ENCODE measurements around the gene ACTL6B. TPM values are rescaled to one million over a fixed set of nuclear protein-coding genes. Genes with fewer than 3 reads are reported as not detected.
"Not testable (repeated sequence)": the region's sequence is repeated elsewhere in the genome, so short reads cannot be mapped to it uniquely, and the experiment has no call there.

Gene ACTL6B
- polyA plus RNA-seq (2012; ENCODE audit: low read depth, missing spikeins) = not detected

- TF ChIP-seq POU2F2 (IDR thresholded peaks at IDR 0.05; ENCODE audit: low read depth, low read length) (no peak), PAX5 (IDR thresholded peaks at IDR 0.05; ENCODE audit: insufficient read depth, low read length, severe bottlenecking) (no peak), TAF1 (IDR thresholded peaks at IDR 0.05; ENCODE audit: low read depth, low read length) (no peak), POLR2AphosphoS5 (IDR thresholded peaks at IDR 0.05; ENCODE audit: low read depth, low read length) (no peak), SPI1 (IDR thresholded peaks at IDR 0.05; ENCODE audit: low read depth, low read length) (no peak), POLR2A (IDR thresholded peaks at IDR 0.05; ENCODE audit: low read depth, low read length) (no peak)
- DNase-seq (ENCODE audit: insufficient read length, low spot score) (no peak), FAIRE-seq (no peak)
Observed at GRCh38 chr7:100655908-100656674, at the start of gene ACTL6B. TSS of gene ACTL6B (minus strand) at chr7:100656448. CDS start at chr7:100656354, 94 bp downstream.

- peak; percentile 90 for FAIRE-seq
- TF ChIP-seq POLR2AphosphoS5 (IDR thresholded peaks at IDR 0.05; ENCODE audit: low read depth, low read length) (no peak; the same call in 1 of the 2 replicates), POU2F2 (IDR thresholded peaks at IDR 0.05; ENCODE audit: low read depth, low read length) (peak; percentile 43; the same call in 1 of the 2 replicates), PAX5 (IDR thresholded peaks at IDR 0.05; ENCODE audit: insufficient read depth, low read length, severe bottlenecking) (no peak)
- DNase-seq (ENCODE audit: insufficient read length, low spot score) = peak; percentile 87
Observed at GRCh38 chr7:100705320-100705752, 49.1 kb upstream of the ACTL6B start.

- not testable (repeated sequence) for FAIRE-seq; DNase-seq (ENCODE audit: insufficient read length, low spot score)
Observed at GRCh38 chr7:100701089-100701488, 44.8 kb upstream of the ACTL6B start.

- FAIRE-seq = no peak
- no peak for DNase-seq (ENCODE audit: insufficient read length, low spot score)
- no peak for TF ChIP-seq POLR2AphosphoS5 (IDR thresholded peaks at IDR 0.05; ENCODE audit: low read depth, low read length)
- TF ChIP-seq POLR2A (IDR thresholded peaks at IDR 0.05; ENCODE audit: low read depth, low read length) = no peak
- no peak for TF ChIP-seq TAF1 (IDR thresholded peaks at IDR 0.05; ENCODE audit: low read depth, low read length)
- TF ChIP-seq PAX5 (IDR thresholded peaks at IDR 0.05; ENCODE audit: insufficient read depth, low read length, severe bottlenecking) = no peak
- TF ChIP-seq SPI1 (IDR thresholded peaks at IDR 0.05; ENCODE audit: low read depth, low read length) = no peak
- TF ChIP-seq POU2F2 (IDR thresholded peaks at IDR 0.05; ENCODE audit: low read depth, low read length) = no peak
Observed at GRCh38 chr7:100699018-100699417, 42.8 kb upstream of the ACTL6B start.

GRCh38 chr7:100696123-100696521 is 39.9 kb upstream of the ACTL6B start:
- TF ChIP-seq POLR2A (IDR thresholded peaks at IDR 0.05; ENCODE audit: low read depth, low read length) (no peak), PAX5 (IDR thresholded peaks at IDR 0.05; ENCODE audit: insufficient read depth, low read length, severe bottlenecking) (no peak), POU2F2 (IDR thresholded peaks at IDR 0.05; ENCODE audit: low read depth, low read length) (no peak)
- no peak for DNase-seq (ENCODE audit: insufficient read length, low spot score)
- peak; percentile 20 for FAIRE-seq

- DNase-seq (ENCODE audit: insufficient read length, low spot score) = peak; percentile 85
- no peak for TF ChIP-seq POLR2A (IDR thresholded peaks at IDR 0.05; ENCODE audit: low read depth, low read length)
- no peak for TF ChIP-seq TAF1 (IDR thresholded peaks at IDR 0.05; ENCODE audit: low read depth, low read length)
- no peak for TF ChIP-seq SPI1 (IDR thresholded peaks at IDR 0.05; ENCODE audit: low read depth, low read length)
- TF ChIP-seq POLR2AphosphoS5 (IDR thresholded peaks at IDR 0.05; ENCODE audit: low read depth, low read length) = no peak
- no peak for TF ChIP-seq POU2F2 (IDR thresholded peaks at IDR 0.05; ENCODE audit: low read depth, low read length)
- no peak for TF ChIP-seq PAX5 (IDR thresholded peaks at IDR 0.05; ENCODE audit: insufficient read depth, low read length, severe bottlenecking)
- FAIRE-seq = peak; percentile 83
Observed at GRCh38 chr7:100694098-100694745, 38.0 kb upstream of the ACTL6B start, which contains the start of gene GIGYF1. TSS of gene GIGYF1 (minus strand) at chr7:100694250. CDS start at chr7:100688238, 6,012 bp downstream.

GRCh38 chr7:100693312-100694097 is 37.3 kb upstream of the ACTL6B start:
- TF ChIP-seq SPI1 (IDR thresholded peaks at IDR 0.05; ENCODE audit: low read depth, low read length) (no peak), PAX5 (IDR thresholded peaks at IDR 0.05; ENCODE audit: insufficient read depth, low read length, severe bottlenecking) (no peak), POLR2A (IDR thresholded peaks at IDR 0.05; ENCODE audit: low read depth, low read length) (no peak), TAF1 (IDR thresholded peaks at IDR 0.05; ENCODE audit: low read depth, low read length) (no peak), POLR2AphosphoS5 (IDR thresholded peaks at IDR 0.05; ENCODE audit: low read depth, low read length) (no peak), POU2F2 (IDR thresholded peaks at IDR 0.05; ENCODE audit: low read depth, low read length) (no peak)
- DNase-seq (ENCODE audit: insufficient read length, low spot score) = peak; percentile 43
- no peak for FAIRE-seq

- TF ChIP-seq TAF1 (IDR thresholded peaks at IDR 0.05; ENCODE audit: low read depth, low read length) = no peak
- no peak for TF ChIP-seq SPI1 (IDR thresholded peaks at IDR 0.05; ENCODE audit: low read depth, low read length)
- TF ChIP-seq POLR2A (IDR thresholded peaks at IDR 0.05; ENCODE audit: low read depth, low read length) = no peak
- TF ChIP-seq POU2F2 (IDR thresholded peaks at IDR 0.05; ENCODE audit: low read depth, low read length) = no peak
- no peak for TF ChIP-seq POLR2AphosphoS5 (IDR thresholded peaks at IDR 0.05; ENCODE audit: low read depth, low read length)
- no peak for DNase-seq (ENCODE audit: insufficient read length, low spot score)
- peak; percentile 50 for FAIRE-seq
Observed at GRCh38 chr7:100692578-100692961, 36.3 kb upstream of the ACTL6B start.

All from GM12891 (cell line).